Parathyroid adenoma (tissue), 2 donors: ENCODE results near the gene ITGAD.

Source experiments
- H2AFZ ChIP-seq: fragments of 300-600 bp; sonication (generic); one replicate; pipeline ENCODE4 v1.7.0; 2017; ENCODE audit warnings: antibody characterized with exemption, mild to moderate bottlenecking
- H3K27ac ChIP-seq: fragments of 300-600 bp; sonication (generic); one replicate; pipeline ENCODE4 v1.7.0; 2017
- H3K27me3 ChIP-seq: fragments of 300-600 bp; sonication (generic); one replicate; pipeline ENCODE4 v1.7.0; 2017; ENCODE audit warnings: low read length; ENCODE audit not compliant: control insufficient read depth, insufficient read depth
- H3K36me3 ChIP-seq: fragments of 300-600 bp; sonication (generic); one replicate; pipeline ENCODE4 v1.7.0; 2017; ENCODE audit warnings: low read length; ENCODE audit not compliant: control insufficient read depth, insufficient read depth
- H3K4me1 ChIP-seq: fragments of 300-600 bp; sonication (generic); one replicate; pipeline ENCODE4 v1.7.0; 2017; ENCODE audit warnings: control low read depth
- H3K4me2 ChIP-seq: fragments of 300-600 bp; sonication (generic); one replicate; pipeline ENCODE4 v1.7.0; 2017; ENCODE audit warnings: low read length
- H3K4me3 ChIP-seq: fragments of 300-600 bp; sonication (generic); one replicate; pipeline ENCODE4 v1.7.0; 2017; ENCODE audit warnings: low read depth, low read length
- H3K79me2 ChIP-seq: fragments of 300-600 bp; sonication (generic); one replicate; pipeline ENCODE4 v1.7.0; 2017; ENCODE audit warnings: control low read depth
- H3K9ac ChIP-seq: fragments of 300-600 bp; sonication (generic); one replicate; pipeline ENCODE4 v1.7.0; 2017; ENCODE audit warnings: mild to moderate bottlenecking
- H3K9me3 ChIP-seq: fragments of 300-600 bp; sonication (generic); one replicate; pipeline ENCODE4 v1.7.0; 2017; ENCODE audit warnings: low read length; ENCODE audit not compliant: control insufficient read depth
- TF ChIP-seq, protein P1 (sequence below): fragments of 300-600 bp; sonication (generic); IDR thresholded peaks from one replicate; pipeline ENCODE4 v1.7.0; 2017; ENCODE audit warnings: antibody characterized with exemption, mild to moderate bottlenecking
- donor health status: primary hyperparathyroidism.

The ITGAD gene

GRCh38 chr16:31411024-31411844 is 18.1 kb downstream of the ITGAD start:
- H3K4me3 ChIP-seq, result no peak overlapping the region
- H3K9me3 ChIP-seq, result no peaks in the 10 kb centered on the region
- H2AFZ ChIP-seq, result no peak overlapping the region
- no peaks in the 10 kb centered on the region for H3K36me3 ChIP-seq
- no peak overlapping the region for H3K27ac ChIP-seq
- no peak overlapping the region for H3K4me2 ChIP-seq
- no peak overlapping the region for H3K9ac ChIP-seq
- no peaks in the 10 kb centered on the region for H3K79me2 ChIP-seq
- no peaks in the 10 kb centered on the region for H3K4me1 ChIP-seq
- TF ChIP-seq, protein P1, sequence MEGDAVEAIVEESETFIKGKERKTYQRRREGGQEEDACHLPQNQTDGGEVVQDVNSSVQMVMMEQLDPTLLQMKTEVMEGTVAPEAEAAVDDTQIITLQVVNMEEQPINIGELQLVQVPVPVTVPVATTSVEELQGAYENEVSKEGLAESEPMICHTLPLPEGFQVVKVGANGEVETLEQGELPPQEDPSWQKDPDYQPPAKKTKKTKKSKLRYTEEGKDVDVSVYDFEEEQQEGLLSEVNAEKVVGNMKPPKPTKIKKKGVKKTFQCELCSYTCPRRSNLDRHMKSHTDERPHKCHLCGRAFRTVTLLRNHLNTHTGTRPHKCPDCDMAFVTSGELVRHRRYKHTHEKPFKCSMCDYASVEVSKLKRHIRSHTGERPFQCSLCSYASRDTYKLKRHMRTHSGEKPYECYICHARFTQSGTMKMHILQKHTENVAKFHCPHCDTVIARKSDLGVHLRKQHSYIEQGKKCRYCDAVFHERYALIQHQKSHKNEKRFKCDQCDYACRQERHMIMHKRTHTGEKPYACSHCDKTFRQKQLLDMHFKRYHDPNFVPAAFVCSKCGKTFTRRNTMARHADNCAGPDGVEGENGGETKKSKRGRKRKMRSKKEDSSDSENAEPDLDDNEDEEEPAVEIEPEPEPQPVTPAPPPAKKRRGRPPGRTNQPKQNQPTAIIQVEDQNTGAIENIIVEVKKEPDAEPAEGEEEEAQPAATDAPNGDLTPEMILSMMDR, result no peak
- no peaks in the 10 kb centered on the region for H3K27me3 ChIP-seq

- TF ChIP-seq, protein P1, result no peak
- Histone ChIP-seq H3K4me3 (no peak overlapping the region), H3K36me3 (no peaks in the 10 kb centered on the region), H3K4me2 (no peak overlapping the region), H3K9me3 (no peaks in the 10 kb centered on the region), H3K27me3 (no peaks in the 10 kb centered on the region), H2AFZ (no peak overlapping the region), H3K9ac (no peak overlapping the region), H3K79me2 (no peaks in the 10 kb centered on the region), H3K27ac (no peak overlapping the region), H3K4me1 (no peaks in the 10 kb centered on the region)
Observed at GRCh38 chr16:31412750-31413149, 19.6 kb downstream of the ITGAD start.

DNA sequence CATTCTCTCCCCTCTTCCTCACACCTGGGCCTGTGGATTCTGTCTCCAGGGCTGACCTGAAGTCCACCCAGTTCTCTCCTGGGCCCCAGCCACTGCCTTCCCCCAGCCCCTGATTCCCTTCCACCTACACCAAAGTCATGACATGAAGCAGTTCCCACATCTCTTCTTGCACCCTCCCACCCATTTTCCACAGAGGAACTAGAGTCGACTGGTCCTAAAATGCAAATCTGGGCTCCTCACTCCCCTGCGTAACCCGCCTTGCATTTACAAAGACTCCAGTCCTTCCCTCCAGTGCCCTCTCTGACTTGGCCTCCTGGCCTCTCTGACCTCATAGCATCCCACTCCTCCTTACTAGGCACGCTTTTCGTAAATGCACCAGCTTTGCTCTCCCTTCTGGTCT is 20.2 kb downstream of the ITGAD start:
- Histone ChIP-seq H2AFZ (no peak overlapping the region), H3K9ac (no peak overlapping the region), H3K4me2 (no peak overlapping the region), H3K27me3 (no peaks in the 10 kb centered on the region), H3K9me3 (no peaks in the 10 kb centered on the region), H3K4me3 (no peak overlapping the region), H3K4me1 (no peaks in the 10 kb centered on the region), H3K79me2 (no peaks in the 10 kb centered on the region), H3K27ac (no peak overlapping the region), H3K36me3 (no peaks in the 10 kb centered on the region)
- TF ChIP-seq, protein P1, result no peak

GRCh38 chr16:31413943-31414342 is 20.8 kb downstream of the ITGAD start:
- Histone ChIP-seq H3K9ac (no peak overlapping the region), H3K36me3 (no peaks in the 10 kb centered on the region), H3K79me2 (no peaks in the 10 kb centered on the region), H3K27me3 (no peaks in the 10 kb centered on the region), H3K4me1 (no peaks in the 10 kb centered on the region), H3K4me2 (no peak overlapping the region), H3K27ac (no peak overlapping the region), H2AFZ (no peak overlapping the region), H3K4me3 (no peak overlapping the region), H3K9me3 (no peaks in the 10 kb centered on the region)
- TF ChIP-seq, protein P1, result no peak

DNA sequence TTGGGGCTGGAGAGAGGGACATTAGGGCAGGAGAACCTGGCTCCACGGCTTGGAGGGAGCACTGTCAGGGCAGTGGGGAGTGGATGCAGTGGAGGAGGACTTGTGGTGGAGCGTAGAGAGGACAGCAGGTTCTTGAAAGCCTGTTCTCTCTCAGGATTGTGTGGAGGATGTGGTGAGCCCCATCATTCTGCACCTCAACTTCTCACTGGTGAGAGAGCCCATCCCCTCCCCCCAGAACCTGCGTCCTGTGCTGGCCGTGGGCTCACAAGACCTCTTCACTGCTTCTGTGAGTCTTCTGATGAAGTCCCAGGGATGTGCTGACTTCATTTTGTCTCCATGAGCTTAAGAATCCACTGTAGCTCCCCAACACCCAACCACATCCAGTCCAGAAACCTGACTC is 21.6 kb downstream of the ITGAD start:
- Histone ChIP-seq H3K27ac (no peak overlapping the region), H3K27me3 (no peaks in the 10 kb centered on the region), H3K9me3 (no peaks in the 10 kb centered on the region), H3K4me3 (no peak overlapping the region), H2AFZ (no peak overlapping the region), H3K4me1 (no peaks in the 10 kb centered on the region), H3K79me2 (no peaks in the 10 kb centered on the region), H3K9ac (no peak overlapping the region), H3K4me2 (no peak overlapping the region), H3K36me3 (no peaks in the 10 kb centered on the region)
- TF ChIP-seq, protein P1, result no peak
